A549 (cell line): ENCODE measurements around the gene AHI1. TPM values are rescaled to one million over a fixed set of nuclear protein-coding genes. Genes with fewer than 3 reads are reported as not detected.
"Not testable (repeated sequence)": the region's sequence is repeated elsewhere in the genome, so short reads cannot be mapped to it uniquely, and the experiment has no call there.

Experiments
- ATAC-seq, 2 experiments: fragments of 200-7000 bp in 1 of 2; fragments of >200 bp in 1 of 2; cut with Nextera tagmentation in 1 of 2; cut with Tn5 transposase in 1 of 2; 3 replicates each; pipeline versions ENCODE4 v1.8.0 to v1.9.1; 2018 to 2020; ENCODE audit warnings: mild to moderate bottlenecking in 1 of 2, moderate library complexity in 1 of 2
- CTCF ChIA-PET: fragments of 300-600 bp; sonication (Branson Sonifier 250); formaldehyde crosslinking; extraction: SDS; loops from one replicate; lab custom pipeline; 2021; ENCODE audit warnings: antibody characterized with exemption, inconsistent platforms; lab: Yijun Ruan, JAX
- POLR2A ChIA-PET: fragments of 350-600 bp; formaldehyde crosslinking; extraction: SDS; loops from one replicate; lab custom pipeline; 2021; ENCODE audit warnings: antibody characterized with exemption, inconsistent platforms; lab: Yijun Ruan, JAX
- DNase-seq, 2 experiments: peaks; one replicate each; pipeline versions ENCODE4 v3.0.0 to v3.0.0-alpha.2; 2011 to 2016; ENCODE audit warnings: low read depth in 1 of 2, low spot score in 1 of 2
- FAIRE-seq: peaks from 2 replicates; lab custom pipeline; 2011; peaks lifted over from hg19 to GRCh38; lab: Jason Lieb, UNC
- H3K27ac ChIP-seq, 2 experiments: fragments of >200 bp; sonication (Bioruptor Twin); formaldehyde crosslinking; 3 replicates each; pipeline ENCODE4 v1.5.1; 2016 to 2017
- H3K4me1 ChIP-seq: fragments of >200 bp; sonication (Bioruptor Twin); formaldehyde crosslinking; 3 replicates; pipeline ENCODE4 v1.6.1; 2016
- H3K4me2 ChIP-seq: fragments of >200 bp; sonication (Bioruptor Twin); formaldehyde crosslinking; 3 replicates; pipeline ENCODE4 v1.6.1; 2016
- H3K4me3 ChIP-seq: fragments of >200 bp; sonication (Bioruptor Twin); formaldehyde crosslinking; 3 replicates; pipeline ENCODE4 v1.5.1; 2016
- H3K9me3 ChIP-seq: fragments of >200 bp; sonication (Bioruptor Twin); formaldehyde crosslinking; 3 replicates; pipeline ENCODE4 v1.6.1; 2016
- CBX8 ChIP-seq: fragments of 200-600 bp; sonication (generic); IDR thresholded peaks from 2 replicates; pipeline ENCODE4 v1.6.1; 2016
- CHD4 ChIP-seq: fragments of 200-600 bp; sonication (generic); IDR thresholded peaks from 2 replicates; pipeline ENCODE4 v1.6.1; 2016; ENCODE audit warnings: antibody characterized with exemption, mild to moderate bottlenecking, borderline replicate concordance
- E2F6 ChIP-seq: IDR thresholded peaks from 2 replicates; pipeline ENCODE4 v1.6.1; 2012; ENCODE audit warnings: low read depth, borderline replicate concordance
- EHMT2 ChIP-seq: fragments of 200-600 bp; sonication (generic); IDR thresholded peaks from 2 replicates; pipeline ENCODE4 v1.6.1; 2016; ENCODE audit warnings: antibody characterized with exemption, low read depth, mild to moderate bottlenecking, moderate library complexity
- ELK1 ChIP-seq: fragments of 150-350 bp; IDR thresholded peaks from 2 replicates; pipeline ENCODE4 v1.6.1; 2014; ENCODE audit warnings: low read depth, mild to moderate bottlenecking, low read length
- HDAC2 ChIP-seq: fragments of 200-600 bp; sonication (generic); IDR thresholded peaks from 2 replicates; pipeline ENCODE4 v1.6.1; 2016
- HMGXB4 ChIP-seq: fragments of 250-450 bp; sonication (Bioruptor Pico); IDR thresholded peaks from 2 replicates; pipeline ENCODE4 v1.5.0; 2021; ENCODE audit warnings: mild to moderate bottlenecking, moderate library complexity, borderline replicate concordance
- KDM1A ChIP-seq: fragments of 200-600 bp; sonication (generic); IDR thresholded peaks from 2 replicates; pipeline ENCODE4 v1.6.1; 2016; ENCODE audit warnings: low read depth, mild to moderate bottlenecking
- KDM5A ChIP-seq: fragments of 200-600 bp; sonication (generic); IDR thresholded peaks from 2 replicates; pipeline ENCODE4 v1.6.1; 2016; ENCODE audit warnings: antibody characterized with exemption, mild to moderate bottlenecking
- MAZ ChIP-seq: fragments of 150-350 bp; IDR thresholded peaks from 2 replicates; pipeline ENCODE4 v1.6.1; 2014; ENCODE audit warnings: antibody characterized with exemption, low read depth, low read length, borderline replicate concordance
- PHF8 ChIP-seq: fragments of 200-600 bp; sonication (generic); IDR thresholded peaks from 2 replicates; pipeline ENCODE4 v1.6.1; 2016; ENCODE audit warnings: low read depth, mild to moderate bottlenecking, antibody characterized with exemption, moderate library complexity, borderline replicate concordance
- RCOR1 ChIP-seq: fragments of 150-350 bp; IDR thresholded peaks from 2 replicates; pipeline ENCODE4 v1.6.1; 2014; ENCODE audit warnings: antibody characterized with exemption, low read length, low read depth
- ZSCAN20 ChIP-seq: fragments of 250-450 bp; sonication (Bioruptor Pico); IDR thresholded peaks from 2 replicates; pipeline ENCODE4 v1.8.0; 2022; ENCODE audit warnings: mild to moderate bottlenecking, moderate library complexity
- WGBS: methylation state at CpG from one replicate; pipeline ENCODE4 v1.1.6; 2017; ENCODE audit errors: missing lambda C conversion rate; 5-methylcytosine and 5-hydroxymethylcytosine counted together
- polyA plus RNA-seq, 4 experiments: library from polyadenylated mRNA; depleted of rRNA in 3 of 4; stranded (reverse); fragments of >200 nt; fragmentation: RNase III in 1 of 4; extraction: RNeasy Plus Mini Kit Qiagen cat#74134 plus additional on column Dnase treatment in 1 of 4; gene quantifications; 2 replicates in 3 of 4; 3 replicates in 1 of 4; pipeline ENCODE4 v1.2.3, GENCODE V29; 2011 to 2017
- TF ChIP-seq, protein P1 (sequence below): fragments of >200 bp; sonication (Bioruptor Twin); formaldehyde crosslinking; IDR thresholded peaks from 3 replicates; pipeline ENCODE4 v1.5.1; 2016
- TF ChIP-seq, protein P2 (sequence below): fragments of 450-650 bp; IDR thresholded peaks from 2 replicates; pipeline ENCODE4 v1.6.1; 2014; ENCODE audit warnings: antibody characterized with exemption
- TF ChIP-seq, protein P3 (sequence below): fragments of 250-450 bp; sonication (Bioruptor Pico); IDR thresholded peaks from 2 replicates; pipeline ENCODE4 v1.5.0; 2020; ENCODE audit warnings: low read depth, mild to moderate bottlenecking, moderate library complexity
- TF ChIP-seq, protein P4 (sequence below): fragments of >200 bp; sonication (Bioruptor Twin); formaldehyde crosslinking; IDR thresholded peaks from 3 replicates; pipeline ENCODE4 v1.6.1; 2016

Gene AHI1
- polyA plus RNA-seq, 2 of the 4 experiments (the other 2 are of a cell fraction), result 24.7 to 50.8 TPM

DNA sequence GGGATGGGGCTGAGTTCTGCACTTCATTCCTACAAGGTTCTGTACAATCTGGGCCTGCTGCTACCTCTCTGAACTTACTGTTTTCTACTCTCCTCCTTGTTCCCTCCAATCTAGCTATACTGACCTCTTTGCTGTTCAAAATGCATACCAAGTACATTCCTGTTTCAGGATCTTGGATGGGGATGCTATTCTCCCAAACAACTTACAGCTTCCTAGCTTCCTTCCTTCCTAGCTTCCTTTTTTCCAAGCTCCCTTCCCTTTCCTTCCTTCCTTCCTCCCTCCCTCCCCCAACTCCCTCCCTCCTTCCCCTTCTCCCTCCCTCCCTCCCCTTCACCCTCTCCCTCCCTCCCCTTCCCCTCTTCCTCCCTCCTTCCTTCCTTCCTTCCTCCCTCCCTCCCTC lies 117.9 kb downstream of the AHI1 start (continued):
- TF ChIP-seq E2F6, result no peak
- TF ChIP-seq ZSCAN20 (CRISPR knock-in tag), result no peak
- no peak for TF ChIP-seq PHF8
- no peak for TF ChIP-seq MAZ
- TF ChIP-seq, protein P1, sequence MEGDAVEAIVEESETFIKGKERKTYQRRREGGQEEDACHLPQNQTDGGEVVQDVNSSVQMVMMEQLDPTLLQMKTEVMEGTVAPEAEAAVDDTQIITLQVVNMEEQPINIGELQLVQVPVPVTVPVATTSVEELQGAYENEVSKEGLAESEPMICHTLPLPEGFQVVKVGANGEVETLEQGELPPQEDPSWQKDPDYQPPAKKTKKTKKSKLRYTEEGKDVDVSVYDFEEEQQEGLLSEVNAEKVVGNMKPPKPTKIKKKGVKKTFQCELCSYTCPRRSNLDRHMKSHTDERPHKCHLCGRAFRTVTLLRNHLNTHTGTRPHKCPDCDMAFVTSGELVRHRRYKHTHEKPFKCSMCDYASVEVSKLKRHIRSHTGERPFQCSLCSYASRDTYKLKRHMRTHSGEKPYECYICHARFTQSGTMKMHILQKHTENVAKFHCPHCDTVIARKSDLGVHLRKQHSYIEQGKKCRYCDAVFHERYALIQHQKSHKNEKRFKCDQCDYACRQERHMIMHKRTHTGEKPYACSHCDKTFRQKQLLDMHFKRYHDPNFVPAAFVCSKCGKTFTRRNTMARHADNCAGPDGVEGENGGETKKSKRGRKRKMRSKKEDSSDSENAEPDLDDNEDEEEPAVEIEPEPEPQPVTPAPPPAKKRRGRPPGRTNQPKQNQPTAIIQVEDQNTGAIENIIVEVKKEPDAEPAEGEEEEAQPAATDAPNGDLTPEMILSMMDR, result no peak

DNA sequence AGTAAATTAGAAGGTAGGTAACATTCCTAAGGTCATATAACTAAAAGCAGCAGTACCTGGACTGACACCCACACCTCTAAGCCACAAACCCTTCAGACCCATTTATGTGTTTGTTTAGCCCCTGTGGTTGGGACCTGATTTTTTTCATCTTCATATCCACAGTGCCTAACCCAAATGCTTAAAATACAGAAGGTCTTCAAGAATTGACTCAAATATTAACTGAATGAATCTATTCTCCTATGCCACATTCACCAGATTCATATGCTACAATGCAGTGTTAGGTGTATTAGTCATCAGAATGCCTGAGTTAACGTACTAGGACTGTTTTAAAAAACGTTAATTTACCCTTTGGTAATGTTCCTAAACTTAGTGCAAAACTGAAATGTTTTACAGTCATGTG lies 124.8 kb downstream of the AHI1 start:
- Histone ChIP-seq H3K4me2 (no peak overlapping the region), H3K4me3 (no peak overlapping the region), H3K27ac (no peak overlapping the region), H3K4me1 (no peaks in the 10 kb centered on the region), H3K9me3 (peaks cover 10% of the 10 kb centered on the region; the same call in 1 of the 3 replicates)
- DNase-seq (no peak), FAIRE-seq (no peak), ATAC-seq (no peak)
- ChIA-PET CTCF (no interaction called here), POLR2A (no interaction called here)
- TF ChIP-seq HMGXB4 (CRISPR knock-in tag), result no peak
- no peak for TF ChIP-seq CBX8
- no peak for TF ChIP-seq ZSCAN20 (CRISPR knock-in tag)
- TF ChIP-seq, protein P2, sequence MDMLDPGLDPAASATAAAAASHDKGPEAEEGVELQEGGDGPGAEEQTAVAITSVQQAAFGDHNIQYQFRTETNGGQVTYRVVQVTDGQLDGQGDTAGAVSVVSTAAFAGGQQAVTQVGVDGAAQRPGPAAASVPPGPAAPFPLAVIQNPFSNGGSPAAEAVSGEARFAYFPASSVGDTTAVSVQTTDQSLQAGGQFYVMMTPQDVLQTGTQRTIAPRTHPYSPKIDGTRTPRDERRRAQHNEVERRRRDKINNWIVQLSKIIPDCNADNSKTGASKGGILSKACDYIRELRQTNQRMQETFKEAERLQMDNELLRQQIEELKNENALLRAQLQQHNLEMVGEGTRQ, result no peak
- TF ChIP-seq RCOR1, result no peak
- TF ChIP-seq EHMT2, result no peak
- TF ChIP-seq KDM5A, result no peak
- TF ChIP-seq, protein P3, sequence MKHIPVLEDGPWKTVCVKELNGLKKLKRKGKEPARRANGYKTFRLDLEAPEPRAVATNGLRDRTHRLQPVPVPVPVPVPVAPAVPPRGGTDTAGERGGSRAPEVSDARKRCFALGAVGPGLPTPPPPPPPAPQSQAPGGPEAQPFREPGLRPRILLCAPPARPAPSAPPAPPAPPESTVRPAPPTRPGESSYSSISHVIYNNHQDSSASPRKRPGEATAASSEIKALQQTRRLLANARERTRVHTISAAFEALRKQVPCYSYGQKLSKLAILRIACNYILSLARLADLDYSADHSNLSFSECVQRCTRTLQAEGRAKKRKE (CRISPR knock-in tag), result no peak
- no peak for TF ChIP-seq ELK1
- no peak for TF ChIP-seq CHD4
- no peak for TF ChIP-seq KDM1A
- TF ChIP-seq, protein P4, sequence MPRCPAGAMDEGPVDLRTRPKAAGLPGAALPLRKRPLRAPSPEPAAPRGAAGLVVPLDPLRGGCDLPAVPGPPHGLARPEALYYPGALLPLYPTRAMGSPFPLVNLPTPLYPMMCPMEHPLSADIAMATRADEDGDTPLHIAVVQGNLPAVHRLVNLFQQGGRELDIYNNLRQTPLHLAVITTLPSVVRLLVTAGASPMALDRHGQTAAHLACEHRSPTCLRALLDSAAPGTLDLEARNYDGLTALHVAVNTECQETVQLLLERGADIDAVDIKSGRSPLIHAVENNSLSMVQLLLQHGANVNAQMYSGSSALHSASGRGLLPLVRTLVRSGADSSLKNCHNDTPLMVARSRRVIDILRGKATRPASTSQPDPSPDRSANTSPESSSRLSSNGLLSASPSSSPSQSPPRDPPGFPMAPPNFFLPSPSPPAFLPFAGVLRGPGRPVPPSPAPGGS, result no peak
- TF ChIP-seq HDAC2, result no peak
- 81% methylated on average over 2 of the region's 2 CpGs for WGBS

- H3K4me3 ChIP-seq, FAIRE-seq, H3K4me2 ChIP-seq, POLR2A ChIA-PET, CTCF ChIA-PET, DNase-seq, ATAC-seq, H3K27ac ChIP-seq: not testable (repeated sequence)
- Histone ChIP-seq H3K9me3 (peaks cover 21% of the 10 kb centered on the region; the same call in 1 of the 3 replicates), H3K4me1 (peaks cover 17% of the 10 kb centered on the region)
- WGBS, result no CpG with 5 or more reads among the region's 39 CpGs
Observed at GRCh38 chr6:135363622-135364021, 133.9 kb downstream of the AHI1 start.
